Esophagus squamous epithelium (tissue), 5 donors: ENCODE data around the gene PFKM. TPM values are rescaled to one million over a fixed set of nuclear protein-coding genes. Genes with fewer than 3 reads are reported as not detected.

ENCODE experiments used
- DNase-seq: peaks from one replicate; lab custom pipeline; 2025; lab: John Stamatoyannopoulos, UW
- H3K27ac ChIP-seq, 4 donors: fragments of 200-600 bp; sonication (generic); one replicate each; pipeline ENCODE4 v1.5.1; 2016 to 2019; ENCODE audit warnings: mild to moderate bottlenecking in 1 of 4
- H3K27me3 ChIP-seq, 4 donors: fragments of 200-600 bp; sonication (generic); 1 replicate in 3 of 4; 2 replicates in 1 of 4; pipeline versions ENCODE4 v1.5.1 to v1.6.0; 2017 to 2021; ENCODE audit warnings: antibody characterized with exemption in 1 of 4
- H3K36me3 ChIP-seq, 3 donors: fragments of 200-600 bp; sonication (generic); one replicate each; pipeline ENCODE4 v1.5.1; 2016 to 2019
- H3K4me1 ChIP-seq, 3 donors: fragments of 200-600 bp; sonication (generic); one replicate each; pipeline ENCODE4 v1.5.1; 2017 to 2019
- H3K4me3 ChIP-seq, 4 donors: fragments of 200-600 bp; sonication (generic); 1 replicate in 3 of 4; 2 replicates in 1 of 4; pipeline ENCODE4 v1.5.1; 2016 to 2019; ENCODE audit warnings: mild to moderate bottlenecking in 2 of 4, moderate library complexity in 1 of 4
- H3K9me3 ChIP-seq, 3 donors: fragments of 200-600 bp; sonication (generic); one replicate each; pipeline ENCODE4 v1.5.1; 2016 to 2019
- CTCF ChIP-seq, 6 experiments: fragments of 450-650 bp in 4 of 6; fragments of 200-600 bp in 2 of 6; sonication (generic) in 2 of 6; IDR thresholded peaks; one replicate each; pipeline ENCODE4 v1.5.1; 2016 to 2019; ENCODE audit warnings: antibody characterized with exemption in 6 of 6, mild to moderate bottlenecking in 4 of 6, moderate library complexity in 4 of 6
- POLR2A ChIP-seq, 4 donors: fragments of 450-650 bp; IDR thresholded peaks; one replicate each; pipeline ENCODE4 v1.6.1; 2017; ENCODE audit warnings: antibody characterized with exemption in 4 of 4, mild to moderate bottlenecking in 4 of 4, moderate library complexity in 3 of 4
- WGBS, 2 donors: methylation state at CpG; one replicate each; pipeline ENCODE4 v1.1.5; 2018; 5-methylcytosine and 5-hydroxymethylcytosine counted together
- intact Hi-C: fragments of 100-400 bp; cut with DNase I; formaldehyde crosslinking; loops from one replicate; pipeline ENCODE4 v1.15.0; 2022
- total RNA-seq, 4 donors: library from RNA; depleted of rRNA; stranded (reverse); fragments of >200 nt; gene quantifications; one replicate each; pipeline ENCODE4 v1.1.0, GENCODE V29; 2016
- donor health status: DM: yes; HTN: yes; CAD: no.

Gene PFKM
- total RNA-seq, 4 donors from 2014 or later, result 13.0 to 40.9 (median 33.3) TPM

GRCh38 chr12:48183091-48183875, 64.1 kb downstream of the PFKM start, which contains the start of gene CCDC184:
TSS of gene CCDC184 (plus strand) at chr12:48183644. CDS start at chr12:48184123, 479 bp downstream.
- peak within 1 kb of the TSS; percentile 43 to 84 (median 57) for H3K4me3 ChIP-seq

GRCh38 chr12:48183876-48184548, 64.8 kb downstream of the PFKM start:
- Histone ChIP-seq H3K27me3 (peaks cover 0 to 70% (median 2%) of the 10 kb centered on the region in 4 donors), H3K4me3 (peak overlapping the region; percentile 43 to 84 (median 57)), H3K4me1 (peaks cover 20 to 47% (median 33%) of the 10 kb centered on the region in 3 donors), H3K27ac (peak overlapping the region in 1 of 4 donors; percentile 9), H3K9me3 (no peaks in the 10 kb centered on the region), H3K36me3 (no peaks in the 10 kb centered on the region)
- DNase-seq, result no peak
- TF ChIP-seq POLR2A (IDR thresholded peaks at IDR 0.05) (no peak), CTCF (IDR thresholded peaks at IDR 0.05) (no peak)
- intact Hi-C loops, result no loop called here
- 3% methylated on average over 13 of the region's 61 CpGs; no CpG with 5 or more reads in 1 of the 2 donors for WGBS, 2 donors

More at GRCh38 chr12:48183091-48183875, 64.1 kb downstream of the PFKM start, which contains the start of gene CCDC184:
- intact Hi-C loops, result no loop called here
- no peak for DNase-seq
- H3K36me3 ChIP-seq, result no peaks in the 10 kb centered on the region
- no peaks in the 10 kb centered on the region for H3K9me3 ChIP-seq
- H3K4me1 ChIP-seq, result peaks cover 20 to 40% (median 29%) of the 10 kb centered on the region in 3 donors
- peak within 1 kb of the TSS in 2 of 4 donors; percentile 21 to 39 for H3K27ac ChIP-seq
- peak in 5 of 6 experiments; percentile 24 to 53 (median 29) for TF ChIP-seq CTCF (IDR thresholded peaks at IDR 0.05)
- TF ChIP-seq POLR2A (IDR thresholded peaks at IDR 0.05), result no peak
- peaks cover 0 to 78% (median 2%) of the 10 kb centered on the region in 4 donors for H3K27me3 ChIP-seq
- 1% methylated on average over 17 of the region's 61 CpGs; no CpG with 5 or more reads in 1 of the 2 donors for WGBS, 2 donors

GRCh38 chr12:48184549-48184922, 65.4 kb downstream of the PFKM start:
- Histone ChIP-seq H3K4me1 (peaks cover 20 to 53% (median 36%) of the 10 kb centered on the region in 3 donors), H3K36me3 (no peaks in the 10 kb centered on the region), H3K27me3 (peaks cover 0 to 65% (median 2%) of the 10 kb centered on the region in 4 donors), H3K9me3 (no peaks in the 10 kb centered on the region), H3K4me3 (peak overlapping the region in 3 of 4 donors; percentile 51 to 84 (median 63)), H3K27ac (no peak overlapping the region)
- no peak for DNase-seq
- 8 to 9% methylated on average over 8 to 16 of the region's 20 CpGs for WGBS, 2 donors
- intact Hi-C loops, result no loop called here
- TF ChIP-seq POLR2A (IDR thresholded peaks at IDR 0.05) (no peak), CTCF (IDR thresholded peaks at IDR 0.05) (no peak)

- Histone ChIP-seq H3K9me3 (no peaks in the 10 kb centered on the region), H3K27me3 (peaks cover 0 to 57% (median 2%) of the 10 kb centered on the region in 4 donors), H3K4me1 (peaks cover 24 to 61% (median 43%) of the 10 kb centered on the region in 3 donors), H3K36me3 (no peaks in the 10 kb centered on the region), H3K4me3 (peak overlapping the region in 1 of 4 donors; percentile 84), H3K27ac (no peak overlapping the region)
- no peak for DNase-seq
- WGBS, 2 donors, result 55 to 66% methylated on average over 9 to 10 of the region's 10 CpGs
- intact Hi-C loops, result no loop called here
- no peak for TF ChIP-seq POLR2A (IDR thresholded peaks at IDR 0.05)
- TF ChIP-seq CTCF (IDR thresholded peaks at IDR 0.05), result no peak
Measured at GRCh38 chr12:48185181-48185919, 66.2 kb downstream of the PFKM start.
